Right atrium auricular region (tissue), 2 donors: Measurements from ENCODE around the gene ZNF423. TPM values are rescaled to one million over a fixed set of nuclear protein-coding genes. Genes with fewer than 3 reads are reported as not detected.

Experiments
- DNase-seq: peaks from one replicate; pipeline ENCODE4 v3.0.0-alpha.2; 2019; ENCODE audit warnings: low spot score
- H3K27ac ChIP-seq, 2 donors: fragments of 200-600 bp; sonication (generic); 1 replicate in 1 of 2; 2 replicates in 1 of 2; pipeline ENCODE4 v1.5.1; 2016 to 2019
- H3K27me3 ChIP-seq, 2 donors: fragments of 200-600 bp; sonication (generic); one replicate each; pipeline versions ENCODE4 v1.5.1 to v1.6.0; 2017 to 2019
- H3K36me3 ChIP-seq: fragments of 200-600 bp; sonication (generic); one replicate; pipeline ENCODE4 v1.5.1; 2016
- H3K4me1 ChIP-seq, 2 donors: fragments of 200-600 bp; sonication (generic); one replicate each; pipeline versions ENCODE4 v1.5.1 to v1.6.0; 2017 to 2019
- H3K4me3 ChIP-seq, 2 donors: fragments of 200-600 bp; sonication (generic); 1 replicate in 1 of 2; 2 replicates in 1 of 2; pipeline ENCODE4 v1.5.1; 2017 to 2019; ENCODE audit warnings: mild to moderate bottlenecking in 1 of 2, moderate library complexity in 1 of 2
- H3K9me3 ChIP-seq, 2 donors: fragments of 200-600 bp; sonication (generic); one replicate each; pipeline ENCODE4 v1.5.1; 2019
- total RNA-seq, 2 donors: library from RNA; depleted of rRNA; stranded (reverse); fragments of >200 nt; gene quantifications; one replicate each; pipeline ENCODE4 v1.1.0, GENCODE V29; 2016
- TF ChIP-seq, protein P1 (sequence below), 2 donors: fragments of 200-600 bp; sonication (generic); IDR thresholded peaks; one replicate each; pipeline ENCODE4 v1.5.1; 2019; ENCODE audit warnings: antibody characterized with exemption in 2 of 2

Gene ZNF423
- total RNA-seq, 2 donors from 2014 or later: 8.5 to 10.7 TPM

DNA sequence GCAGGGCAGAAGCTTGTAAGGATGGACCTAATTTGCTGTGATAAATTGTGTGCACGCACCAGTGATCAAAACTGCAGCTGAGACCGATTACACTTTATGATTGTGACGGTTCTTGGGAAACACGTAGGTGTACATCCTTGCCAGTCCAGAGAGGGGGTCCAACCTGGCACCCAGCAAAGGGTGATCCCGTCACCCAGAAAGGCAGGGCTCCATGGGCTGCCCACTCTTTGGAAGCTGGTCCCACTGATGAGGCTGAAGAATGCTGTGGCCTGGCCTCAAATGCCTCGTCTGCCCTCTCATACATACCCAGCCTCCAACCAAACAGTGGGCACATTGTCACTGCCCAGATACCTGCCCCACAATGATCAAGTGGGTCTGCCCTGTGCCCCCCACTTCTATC lies 350.4 kb downstream of the ZNF423 start:
- TF ChIP-seq, protein P1, sequence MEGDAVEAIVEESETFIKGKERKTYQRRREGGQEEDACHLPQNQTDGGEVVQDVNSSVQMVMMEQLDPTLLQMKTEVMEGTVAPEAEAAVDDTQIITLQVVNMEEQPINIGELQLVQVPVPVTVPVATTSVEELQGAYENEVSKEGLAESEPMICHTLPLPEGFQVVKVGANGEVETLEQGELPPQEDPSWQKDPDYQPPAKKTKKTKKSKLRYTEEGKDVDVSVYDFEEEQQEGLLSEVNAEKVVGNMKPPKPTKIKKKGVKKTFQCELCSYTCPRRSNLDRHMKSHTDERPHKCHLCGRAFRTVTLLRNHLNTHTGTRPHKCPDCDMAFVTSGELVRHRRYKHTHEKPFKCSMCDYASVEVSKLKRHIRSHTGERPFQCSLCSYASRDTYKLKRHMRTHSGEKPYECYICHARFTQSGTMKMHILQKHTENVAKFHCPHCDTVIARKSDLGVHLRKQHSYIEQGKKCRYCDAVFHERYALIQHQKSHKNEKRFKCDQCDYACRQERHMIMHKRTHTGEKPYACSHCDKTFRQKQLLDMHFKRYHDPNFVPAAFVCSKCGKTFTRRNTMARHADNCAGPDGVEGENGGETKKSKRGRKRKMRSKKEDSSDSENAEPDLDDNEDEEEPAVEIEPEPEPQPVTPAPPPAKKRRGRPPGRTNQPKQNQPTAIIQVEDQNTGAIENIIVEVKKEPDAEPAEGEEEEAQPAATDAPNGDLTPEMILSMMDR (IDR thresholded peaks at IDR 0.05): no peak
- H3K27ac ChIP-seq: no peak overlapping the region
- H3K36me3 ChIP-seq: no peaks in the 10 kb centered on the region
- H3K27me3 ChIP-seq: no peaks in the 10 kb centered on the region
- no peaks in the 10 kb centered on the region for H3K9me3 ChIP-seq
- no peak overlapping the region for H3K4me3 ChIP-seq
- H3K4me1 ChIP-seq: no peaks in the 10 kb centered on the region
- DNase-seq: no peak

DNA sequence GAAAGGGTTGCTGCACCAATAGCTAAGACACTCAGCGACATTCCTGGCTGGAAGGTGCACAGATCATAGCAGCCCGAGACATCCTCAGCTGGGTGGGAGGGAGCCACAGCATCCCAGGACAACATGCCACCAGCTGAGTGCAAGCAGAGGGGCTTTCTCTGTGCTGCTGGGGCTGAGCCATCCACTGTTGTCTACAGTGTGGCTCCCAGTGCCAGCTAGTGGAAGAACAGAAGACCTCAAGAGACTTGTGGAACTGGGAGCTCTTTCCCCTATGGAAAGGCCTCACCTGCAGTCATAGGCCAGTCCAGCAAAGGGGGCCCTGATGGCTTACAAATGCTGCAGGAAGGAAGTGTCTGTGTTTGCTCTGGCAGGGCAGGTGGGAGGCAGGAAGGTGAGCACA lies 351.3 kb downstream of the ZNF423 start:
- Histone ChIP-seq H3K4me3 (no peak overlapping the region), H3K27ac (no peak overlapping the region), H3K27me3 (no peaks in the 10 kb centered on the region), H3K9me3 (no peaks in the 10 kb centered on the region), H3K36me3 (no peaks in the 10 kb centered on the region), H3K4me1 (no peaks in the 10 kb centered on the region)
- TF ChIP-seq, protein P1 (IDR thresholded peaks at IDR 0.05): no peak
- DNase-seq: no peak

DNA sequence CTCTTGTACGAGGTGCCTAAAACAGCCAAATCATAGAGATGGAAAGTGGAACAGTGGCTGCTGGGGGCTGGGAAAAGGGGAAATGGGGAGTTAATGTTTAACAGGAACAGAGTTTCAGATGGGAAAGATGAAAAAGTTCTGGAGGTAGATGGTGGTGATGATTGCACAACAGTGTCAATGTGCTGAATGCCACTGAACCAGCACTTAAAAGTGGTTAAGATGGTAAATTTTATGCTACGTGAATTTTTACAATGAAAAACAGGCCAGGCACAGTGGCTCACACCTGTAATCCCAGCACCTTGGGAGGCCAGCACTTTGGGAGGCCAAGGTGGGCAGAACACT lies 351.9 kb downstream of the ZNF423 start:
- no peaks in the 10 kb centered on the region for H3K36me3 ChIP-seq
- no peaks in the 10 kb centered on the region for H3K27me3 ChIP-seq
- H3K9me3 ChIP-seq: no peaks in the 10 kb centered on the region
- no peaks in the 10 kb centered on the region for H3K4me1 ChIP-seq
- H3K4me3 ChIP-seq: no peak overlapping the region
- H3K27ac ChIP-seq: no peak overlapping the region
- TF ChIP-seq, protein P1 (IDR thresholded peaks at IDR 0.05): no peak
- DNase-seq: no peak

DNA sequence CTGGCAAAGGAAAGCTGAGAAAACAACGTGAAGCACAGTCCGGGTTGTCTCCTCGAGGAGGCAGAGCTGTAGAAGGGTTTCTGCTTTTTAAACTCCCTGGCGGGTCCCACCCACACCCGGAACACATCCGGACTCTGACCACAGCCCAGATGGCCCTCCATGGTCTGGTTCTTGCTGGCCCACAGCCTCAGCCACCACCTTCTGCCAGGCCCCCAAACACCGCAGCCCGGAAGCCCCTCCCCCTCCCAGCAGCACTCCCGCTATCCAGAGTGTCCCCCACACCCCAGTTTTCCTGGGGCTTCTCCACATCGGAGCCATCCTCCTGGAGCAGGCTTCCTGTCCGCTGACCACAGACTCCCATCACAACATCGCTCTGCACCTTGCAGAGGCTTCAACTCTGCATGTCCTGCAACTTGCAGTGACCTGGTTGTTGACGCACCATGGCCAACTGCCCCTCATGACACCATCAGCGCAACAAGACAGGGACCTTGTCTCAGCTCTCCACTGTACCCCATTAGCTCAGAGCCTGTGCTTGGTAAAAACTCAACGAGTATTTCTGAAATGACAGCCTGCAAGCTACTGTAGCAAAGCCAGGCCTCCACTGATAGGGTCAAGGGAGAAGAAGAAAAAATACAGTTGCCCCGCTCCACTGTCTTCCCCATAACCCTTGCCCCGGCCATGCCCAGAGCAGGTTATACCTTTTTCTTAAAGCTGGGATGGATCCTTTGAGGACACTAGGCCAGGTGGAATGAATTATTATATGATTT lies 352.5 kb downstream of the ZNF423 start:
- DNase-seq: no peak
- Histone ChIP-seq H3K4me3 (no peak overlapping the region), H3K9me3 (no peaks in the 10 kb centered on the region), H3K4me1 (no peaks in the 10 kb centered on the region), H3K27ac (no peak overlapping the region), H3K36me3 (no peaks in the 10 kb centered on the region), H3K27me3 (no peaks in the 10 kb centered on the region)
- TF ChIP-seq, protein P1 (IDR thresholded peaks at IDR 0.05): no peak

DNA sequence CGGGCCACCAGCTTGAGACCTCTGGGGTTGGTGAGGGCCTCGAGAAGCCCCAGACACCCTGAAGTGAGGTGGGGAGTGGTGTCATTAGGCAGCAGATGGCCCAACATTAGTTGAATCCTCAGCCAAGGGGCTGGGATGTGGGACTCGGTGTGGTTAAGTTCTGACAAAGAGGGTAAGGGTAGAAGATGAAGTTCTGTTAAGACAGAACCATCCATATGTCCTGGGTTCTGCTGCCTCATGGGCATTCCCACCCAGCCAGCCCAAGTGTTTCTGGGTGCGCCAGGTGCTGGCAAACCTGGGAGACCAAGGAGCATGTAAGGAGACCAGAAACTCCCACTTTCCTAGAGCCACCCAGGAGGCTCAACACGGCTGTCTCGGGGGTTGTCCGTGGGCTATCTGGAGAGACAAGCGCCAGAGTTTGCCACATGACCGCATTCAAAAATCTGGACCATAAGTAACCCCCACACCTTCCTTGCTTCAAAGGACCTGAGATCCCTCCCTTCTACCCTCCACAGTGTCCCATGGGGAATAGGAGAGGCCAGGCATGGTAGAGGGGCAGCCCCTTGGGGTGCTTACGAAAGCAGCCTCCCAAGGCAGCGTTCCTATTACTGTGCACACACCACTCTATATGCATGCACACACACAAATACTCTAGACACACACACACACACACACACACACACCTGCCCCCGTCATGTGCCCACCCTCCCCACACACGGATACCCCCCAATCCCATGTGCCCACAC lies 353.6 kb downstream of the ZNF423 start:
- Histone ChIP-seq H3K27me3 (no peaks in the 10 kb centered on the region), H3K4me3 (no peak overlapping the region), H3K27ac (no peak overlapping the region), H3K36me3 (no peaks in the 10 kb centered on the region), H3K4me1 (no peaks in the 10 kb centered on the region), H3K9me3 (no peaks in the 10 kb centered on the region)
- TF ChIP-seq, protein P1 (IDR thresholded peaks at IDR 0.05): no peak
- DNase-seq: no peak
